GM18505 (cell line): ENCODE measurements around the gene CCR4.
"Not testable (repeated sequence)": the region's sequence is repeated elsewhere in the genome, so short reads cannot be mapped to it uniquely, and the experiment has no call there.

Source experiments
- ATAC-seq: cut with Tn5 transposase; IDR thresholded peaks from one replicate; pipeline ENCODE4 v1.9.1; 2021; ENCODE audit not compliant: unreplicated experiment
- POLR2A ChIP-seq: IDR thresholded peaks from 4 replicates; pipeline ENCODE4 v1.6.1; 2011; ENCODE audit warnings: borderline replicate concordance; ENCODE audit not compliant: insufficient read depth, insufficient read length; ENCODE audit errors: extremely low read depth

The CCR4 gene

GRCh38 chr3:32951410-32951811 is at the start of gene CCR4:
Gene CCR4, plus strand, starts transcription at chr3:32951644. Its CDS starts 1,779 bp downstream, at chr3:32953423.
- no peak for ATAC-seq

GRCh38 chr3:32902887-32903371 is 48.5 kb upstream of the CCR4 start:
- ATAC-seq, result not testable (repeated sequence)

More at GRCh38 chr3:32951410-32951811, at the start of gene CCR4:
- no peak for TF ChIP-seq POLR2A

DNA sequence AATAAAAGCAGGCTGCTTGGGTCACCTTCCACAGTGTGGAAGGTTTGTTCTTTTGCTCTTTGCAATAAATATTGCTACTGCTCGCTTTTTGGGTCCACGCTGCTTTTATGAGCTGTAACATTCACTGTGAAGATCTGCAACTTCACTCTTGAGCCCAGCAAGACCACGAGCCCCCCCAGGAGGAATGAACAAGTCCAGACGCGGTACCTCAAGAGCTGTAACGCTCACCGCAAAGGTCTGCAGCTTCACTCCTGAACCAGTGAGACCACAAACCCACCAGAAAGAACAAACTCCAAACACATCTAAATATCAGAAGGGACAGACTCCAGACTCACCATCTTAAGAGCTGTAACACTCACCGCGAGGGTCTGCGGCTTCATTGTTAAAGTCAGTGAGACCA is 47.5 kb upstream of the CCR4 start:
- TF ChIP-seq POLR2A, result no peak
- no peak for ATAC-seq

- no peak for TF ChIP-seq POLR2A
- ATAC-seq, result no peak
Observed at GRCh38 chr3:32909999-32910398, 41.4 kb upstream of the CCR4 start.

GRCh38 chr3:32910954-32911353 is 40.5 kb upstream of the CCR4 start:
- no peak for TF ChIP-seq POLR2A
- ATAC-seq, result no peak

DNA sequence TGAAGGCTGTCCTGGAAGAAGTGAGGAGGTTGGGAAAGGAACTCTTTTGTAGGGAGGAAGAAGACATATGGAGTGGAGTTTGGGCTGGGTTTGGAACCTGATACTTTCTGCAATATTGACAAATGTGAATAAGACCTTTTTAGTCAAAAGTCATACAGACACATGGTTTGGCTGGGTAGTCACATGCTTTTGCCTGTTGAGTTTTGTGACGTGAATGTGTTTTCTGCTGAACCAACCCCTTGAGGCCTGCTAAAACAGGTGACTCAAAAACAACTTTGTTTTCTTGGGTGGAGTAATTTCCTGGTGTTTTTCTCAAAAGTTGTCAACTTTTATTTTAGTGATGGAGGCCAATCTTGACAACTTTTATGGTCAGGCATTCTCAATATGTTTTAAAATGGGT is 39.4 kb upstream of the CCR4 start:
- TF ChIP-seq POLR2A, result no peak
- ATAC-seq, result no peak

DNA sequence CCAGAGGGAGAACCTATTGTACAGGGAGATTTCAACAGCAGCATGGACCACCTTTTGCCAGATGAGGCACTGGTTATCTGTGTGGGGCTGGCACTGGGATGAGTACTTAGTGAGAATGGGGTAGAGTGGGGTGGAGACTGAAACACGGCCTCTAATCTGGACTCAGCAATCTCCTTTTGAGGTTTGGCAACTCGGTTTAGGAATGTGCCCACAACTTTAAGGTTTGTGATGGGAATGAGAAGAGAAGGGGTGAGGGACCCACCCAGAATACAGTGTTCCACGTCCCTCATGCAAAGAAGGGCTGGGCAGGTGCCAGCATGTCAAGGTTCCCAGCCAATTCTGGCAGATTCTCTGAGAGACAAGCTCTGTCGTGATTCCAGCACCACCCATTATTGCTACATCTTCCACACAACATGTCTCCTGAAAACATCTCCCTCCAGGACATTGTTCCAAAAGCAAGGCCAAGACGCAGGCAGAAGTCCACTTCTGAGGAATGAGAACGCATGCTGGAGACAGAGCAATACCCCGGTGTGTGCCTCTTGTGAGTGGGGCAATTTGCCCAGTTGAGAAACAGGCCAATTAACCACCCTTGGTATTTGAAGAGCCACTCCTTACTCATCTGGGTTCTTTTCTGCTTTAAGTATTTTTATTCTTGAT is 37.5 kb upstream of the CCR4 start:
- no peak for TF ChIP-seq POLR2A
- no peak for ATAC-seq

- TF ChIP-seq POLR2A, result no peak
- no peak for ATAC-seq
Observed at GRCh38 chr3:32919920-32920319, 31.5 kb upstream of the CCR4 start.

DNA sequence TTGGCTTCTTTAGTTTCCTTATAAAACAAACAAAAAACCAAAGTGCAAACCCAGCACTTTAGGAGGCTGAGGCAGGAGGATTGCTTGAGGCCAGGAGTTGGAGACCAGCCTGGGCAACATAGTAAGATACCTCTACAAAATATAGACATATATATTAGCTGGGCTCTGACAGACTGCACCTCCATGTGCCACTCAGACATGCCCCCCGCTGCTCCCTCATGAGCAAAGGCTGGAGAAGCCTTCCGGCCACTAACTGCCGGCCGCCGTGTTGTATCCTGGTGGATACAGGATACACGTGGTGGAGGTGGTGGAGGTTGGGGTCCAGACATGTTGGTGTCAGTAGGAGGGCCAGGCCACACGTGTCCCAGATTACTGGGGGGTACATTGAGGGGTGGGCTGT is 29.4 kb upstream of the CCR4 start:
- ATAC-seq, result no peak
- TF ChIP-seq POLR2A, result no peak

DNA sequence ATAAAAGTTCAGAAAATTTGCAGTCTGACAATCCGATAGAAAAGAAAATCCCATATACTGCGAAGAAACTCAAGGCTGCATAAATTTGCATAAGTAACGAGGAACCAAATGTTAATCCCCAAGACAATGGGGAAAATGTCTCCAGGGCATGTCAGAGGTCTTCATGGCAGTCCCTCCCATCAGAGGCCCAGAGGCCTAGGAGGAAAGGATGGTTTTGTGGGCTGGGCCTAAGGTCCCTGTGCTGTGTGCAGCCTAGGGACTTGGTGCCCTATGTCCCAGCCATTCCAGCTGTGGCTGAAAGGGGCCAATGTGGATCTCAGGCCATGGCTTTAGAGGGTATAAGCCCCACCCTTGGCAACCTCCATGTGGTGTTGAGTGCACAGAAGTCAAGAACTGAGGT is 21.3 kb upstream of the CCR4 start:
- TF ChIP-seq POLR2A, result no peak
- no peak for ATAC-seq

- ATAC-seq, result not testable (repeated sequence)
Observed at GRCh38 chr3:32931273-32931672, 20.2 kb upstream of the CCR4 start.

GRCh38 chr3:32934150-32934742 is 17.2 kb upstream of the CCR4 start:
- no peak for ATAC-seq
- TF ChIP-seq POLR2A, result no peak

DNA sequence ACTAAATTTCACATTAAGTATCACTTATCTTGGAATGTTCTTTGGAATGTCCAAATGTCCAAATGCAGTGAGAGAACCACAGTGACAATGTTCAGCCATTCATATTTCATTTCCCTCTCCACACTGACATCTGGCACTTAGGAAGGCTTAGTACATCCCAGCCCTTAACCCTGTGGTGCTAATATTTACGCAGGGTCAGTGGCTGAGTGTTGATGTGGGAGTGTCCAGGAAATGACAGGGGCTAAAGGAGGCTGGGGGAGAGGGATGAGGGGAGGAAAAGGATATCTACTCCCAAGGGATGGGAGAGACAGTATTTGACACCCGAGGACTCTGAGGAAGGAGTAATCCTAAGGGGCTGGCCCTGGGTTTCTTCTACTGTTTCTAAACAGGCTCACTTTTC is 14.1 kb upstream of the CCR4 start:
- TF ChIP-seq POLR2A, result no peak
- no peak for ATAC-seq

DNA sequence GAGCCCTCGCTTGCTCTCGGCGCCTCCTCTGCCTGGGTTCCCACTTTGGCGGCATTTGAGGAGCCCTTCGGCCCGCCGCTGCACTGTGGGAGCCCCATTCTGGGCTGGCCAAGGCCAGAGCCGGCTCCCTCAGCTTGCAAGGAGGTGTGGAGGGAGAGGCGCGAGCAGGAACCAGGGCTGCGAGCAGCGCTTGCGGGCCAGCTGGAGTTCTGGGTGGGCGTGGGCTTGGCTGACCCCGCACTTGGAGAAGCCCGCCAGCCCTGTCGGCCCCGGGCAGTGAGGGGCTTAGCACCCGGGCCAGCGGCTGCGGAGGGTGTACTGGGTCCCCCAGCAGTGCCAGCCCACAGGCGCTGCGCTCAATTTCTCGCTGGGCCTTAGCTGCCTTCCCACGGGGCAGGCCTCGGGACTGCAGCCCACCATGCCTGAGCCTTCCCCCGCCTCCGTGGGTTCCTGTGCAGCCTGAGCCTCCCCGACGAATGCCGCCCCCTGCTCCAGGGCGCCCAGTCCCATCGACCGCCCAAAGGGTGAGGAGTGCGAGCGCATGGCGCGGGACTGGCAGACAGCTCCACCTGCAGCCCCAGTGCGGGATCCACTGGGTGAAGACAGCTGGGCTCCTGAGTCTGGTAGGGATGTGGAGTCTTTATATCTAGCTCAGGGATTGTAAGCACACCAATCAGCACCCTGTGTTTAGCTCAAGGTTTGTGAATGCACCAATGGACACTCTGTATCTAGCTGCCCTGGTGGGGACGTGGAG is 11.7 kb upstream of the CCR4 start:
- not testable (repeated sequence) for ATAC-seq
